ENCODE measurements around the gene ZMYND8. TPM values are rescaled to one million over a fixed set of nuclear protein-coding genes. Genes with fewer than 3 reads are reported as not detected.

Gene ZMYND8
- total RNA-seq, 1 experiment from 2014 or later: 53.1 TPM

DNA sequence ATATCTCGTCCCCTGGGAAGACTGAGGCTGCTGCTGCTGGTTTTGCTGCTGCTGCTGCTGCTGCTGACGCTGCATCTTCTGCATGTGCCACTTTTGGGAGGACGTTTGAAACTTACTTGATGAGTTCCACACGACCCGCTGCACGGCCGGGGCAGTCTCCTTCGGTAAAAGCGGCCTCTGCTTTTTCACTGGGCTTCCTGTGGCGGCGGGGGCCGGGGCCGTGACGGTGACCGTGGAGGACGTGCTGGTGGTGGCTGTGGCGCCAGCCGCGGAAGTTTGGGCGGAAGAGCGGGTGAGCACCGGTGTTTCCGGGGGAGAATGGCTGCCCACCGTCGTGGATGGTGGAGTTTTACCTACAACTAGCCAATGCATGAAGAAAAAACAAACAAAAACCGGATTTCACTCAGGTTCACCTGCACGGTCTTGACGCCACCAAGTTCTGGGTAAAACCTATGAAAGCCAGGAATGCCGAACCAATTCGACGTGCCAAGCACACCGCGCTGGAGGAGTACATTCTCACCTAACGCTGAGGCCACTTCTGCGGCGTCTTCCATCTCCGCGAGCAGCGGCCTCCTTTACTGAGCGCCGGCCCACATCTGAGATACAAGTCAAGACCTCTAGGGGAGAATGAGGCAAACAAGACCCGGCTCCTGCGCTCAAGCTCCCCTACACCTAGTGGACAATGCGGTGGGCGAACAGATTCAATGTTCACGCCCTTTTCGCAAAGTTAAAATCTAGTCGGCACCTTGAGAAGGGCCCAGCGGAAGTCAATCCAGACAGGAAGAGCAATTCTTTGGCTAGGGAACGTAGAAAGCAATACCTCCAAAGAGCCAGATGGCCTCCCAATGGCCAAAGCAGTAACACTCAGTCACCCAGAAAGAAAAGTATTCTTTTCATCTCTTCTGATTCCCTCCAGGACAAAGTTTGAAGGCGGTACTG, 117.5 kb downstream of the ZMYND8 start:
- BruUV-seq (replicated peaks): no TSS peak
- no peak overlapping the region for H3K4me3 Mint-ChIP-seq (ENCODE audit: low read depth, unreplicated experiment)
- peaks cover 49% of the 10 kb centered on the region for H3K36me3 Mint-ChIP-seq (ENCODE audit: insufficient read depth, unreplicated experiment)
- H3K27ac Mint-ChIP-seq (ENCODE audit: unreplicated experiment): no peak overlapping the region
- TF ChIP-seq, protein P1, sequence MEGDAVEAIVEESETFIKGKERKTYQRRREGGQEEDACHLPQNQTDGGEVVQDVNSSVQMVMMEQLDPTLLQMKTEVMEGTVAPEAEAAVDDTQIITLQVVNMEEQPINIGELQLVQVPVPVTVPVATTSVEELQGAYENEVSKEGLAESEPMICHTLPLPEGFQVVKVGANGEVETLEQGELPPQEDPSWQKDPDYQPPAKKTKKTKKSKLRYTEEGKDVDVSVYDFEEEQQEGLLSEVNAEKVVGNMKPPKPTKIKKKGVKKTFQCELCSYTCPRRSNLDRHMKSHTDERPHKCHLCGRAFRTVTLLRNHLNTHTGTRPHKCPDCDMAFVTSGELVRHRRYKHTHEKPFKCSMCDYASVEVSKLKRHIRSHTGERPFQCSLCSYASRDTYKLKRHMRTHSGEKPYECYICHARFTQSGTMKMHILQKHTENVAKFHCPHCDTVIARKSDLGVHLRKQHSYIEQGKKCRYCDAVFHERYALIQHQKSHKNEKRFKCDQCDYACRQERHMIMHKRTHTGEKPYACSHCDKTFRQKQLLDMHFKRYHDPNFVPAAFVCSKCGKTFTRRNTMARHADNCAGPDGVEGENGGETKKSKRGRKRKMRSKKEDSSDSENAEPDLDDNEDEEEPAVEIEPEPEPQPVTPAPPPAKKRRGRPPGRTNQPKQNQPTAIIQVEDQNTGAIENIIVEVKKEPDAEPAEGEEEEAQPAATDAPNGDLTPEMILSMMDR (IDR thresholded peaks at IDR 0.05; ENCODE audit: unreplicated experiment): no peak
- CTCF ChIA-PET: no interaction called here
- no peaks in the 10 kb centered on the region for H3K9me3 Mint-ChIP-seq (ENCODE audit: low read depth, unreplicated experiment)
- no peak for DNase-seq
- no peaks in the 10 kb centered on the region for H3K4me1 Mint-ChIP-seq (ENCODE audit: low read depth, unreplicated experiment)
- intact Hi-C loops (cut with micrococcal nuclease; ENCODE audit: unreplicated experiment): no loop called here
- H3K27me3 Mint-ChIP-seq (ENCODE audit: unreplicated experiment): no peaks in the 10 kb centered on the region

DNA sequence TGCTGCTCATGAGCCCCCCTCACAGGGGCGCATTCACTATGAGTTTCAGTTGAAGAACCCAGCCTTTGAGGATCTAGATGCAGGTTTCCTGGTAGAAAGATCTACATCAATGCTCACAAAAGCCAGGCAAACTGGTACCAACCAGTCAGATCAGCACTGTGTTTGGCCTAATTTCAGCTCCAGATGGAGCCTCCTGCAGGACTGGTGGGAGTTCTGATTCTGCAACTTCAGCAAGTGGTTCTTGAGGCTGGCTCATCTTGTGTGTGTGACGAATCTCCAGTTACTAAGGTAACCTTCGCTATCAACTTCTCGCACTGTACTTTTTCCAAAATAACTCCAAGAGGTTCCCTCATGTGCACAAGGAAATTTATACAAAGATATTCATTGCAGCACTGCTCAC, 118.8 kb downstream of the ZMYND8 start:
- H3K36me3 Mint-ChIP-seq (ENCODE audit: insufficient read depth, unreplicated experiment): peaks cover 56% of the 10 kb centered on the region
- BruUV-seq (replicated peaks): no TSS peak

DNA sequence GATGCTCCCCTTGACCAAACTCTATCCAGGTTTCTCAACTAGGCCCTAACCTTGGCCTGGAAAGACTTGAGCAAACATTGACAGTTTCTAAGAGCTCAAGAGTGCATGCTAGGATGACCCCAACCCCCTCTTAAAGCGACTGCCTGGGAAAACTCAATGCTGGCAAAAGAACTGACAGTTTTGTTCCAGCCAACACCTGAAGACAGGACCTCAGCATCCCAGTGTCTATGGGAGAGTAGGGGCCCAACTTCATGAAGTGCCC, 119.9 kb downstream of the ZMYND8 start:
- no peaks in the 10 kb centered on the region for H3K27me3 Mint-ChIP-seq (ENCODE audit: unreplicated experiment)
- H3K9me3 Mint-ChIP-seq (ENCODE audit: low read depth, unreplicated experiment): no peaks in the 10 kb centered on the region
- H3K4me3 Mint-ChIP-seq (ENCODE audit: low read depth, unreplicated experiment): no peak overlapping the region
- CTCF ChIA-PET: interaction anchor here (0.5 to 0.7 kb wide), 2 partner anchors 117 to 189 kb away, joined by 3 to 4 read pairs; no protein-coding TSS in a partner anchor
- no TSS peak for BruUV-seq (replicated peaks)
- H3K4me1 Mint-ChIP-seq (ENCODE audit: low read depth, unreplicated experiment): no peaks in the 10 kb centered on the region
- intact Hi-C loops (cut with micrococcal nuclease; ENCODE audit: unreplicated experiment): no loop called here
- no peak for DNase-seq
- H3K27ac Mint-ChIP-seq (ENCODE audit: unreplicated experiment): no peak overlapping the region
- H3K36me3 Mint-ChIP-seq (ENCODE audit: insufficient read depth, unreplicated experiment): peaks cover 64% of the 10 kb centered on the region
- TF ChIP-seq, protein P1 (IDR thresholded peaks at IDR 0.05; ENCODE audit: unreplicated experiment): no peak

More for the DNA sequence above, 118.8 kb downstream of the ZMYND8 start:
- TF ChIP-seq, protein P1 (IDR thresholded peaks at IDR 0.05; ENCODE audit: unreplicated experiment): no peak
- no peak overlapping the region for H3K4me3 Mint-ChIP-seq (ENCODE audit: low read depth, unreplicated experiment)
- CTCF ChIA-PET: no interaction called here
- no peaks in the 10 kb centered on the region for H3K4me1 Mint-ChIP-seq (ENCODE audit: low read depth, unreplicated experiment)
- intact Hi-C loops (cut with micrococcal nuclease; ENCODE audit: unreplicated experiment): no loop called here
- DNase-seq: no peak
- no peaks in the 10 kb centered on the region for H3K27me3 Mint-ChIP-seq (ENCODE audit: unreplicated experiment)
- H3K9me3 Mint-ChIP-seq (ENCODE audit: low read depth, unreplicated experiment): no peaks in the 10 kb centered on the region
- H3K27ac Mint-ChIP-seq (ENCODE audit: unreplicated experiment): no peak overlapping the region

DNA sequence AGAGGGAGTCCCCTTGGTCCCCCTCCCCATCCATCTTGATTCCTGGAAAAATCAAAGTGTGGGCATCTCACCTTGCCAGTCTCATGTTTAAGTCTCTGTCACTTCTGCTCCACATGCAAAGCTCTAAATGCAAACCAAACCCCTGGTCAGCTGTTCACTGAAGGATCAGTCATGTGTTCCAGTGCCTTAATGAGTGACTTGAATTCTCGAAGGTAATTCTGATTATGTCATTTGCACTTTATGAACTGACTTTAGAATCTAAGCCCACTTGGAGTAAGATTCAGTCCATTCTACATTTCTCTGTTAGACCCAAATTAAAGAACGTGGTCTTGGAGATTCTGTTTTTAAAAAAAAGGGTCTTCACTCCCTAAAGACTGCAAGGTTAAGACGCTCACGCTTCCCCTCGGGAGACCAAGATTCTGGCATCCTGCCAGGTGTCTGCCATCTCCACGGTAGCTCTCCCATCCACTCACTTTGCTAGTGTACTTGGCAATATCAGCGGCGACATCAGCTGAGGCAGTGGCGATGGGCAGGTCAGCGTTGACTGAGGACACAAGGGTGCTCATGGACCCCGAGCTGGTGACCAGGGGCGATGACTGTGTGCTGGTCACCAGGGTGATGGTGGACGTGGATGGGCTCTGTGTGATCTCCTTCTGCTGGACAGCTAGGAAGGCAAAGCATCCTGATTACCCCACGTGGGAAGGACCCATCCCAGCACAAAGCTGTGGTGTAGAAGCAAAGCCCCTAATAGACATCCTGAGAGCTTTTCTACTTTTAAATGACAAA, 120.5 kb downstream of the ZMYND8 start:
- Mint-ChIP-seq H3K4me1 (ENCODE audit: low read depth, unreplicated experiment) (no peaks in the 10 kb centered on the region), H3K9me3 (ENCODE audit: low read depth, unreplicated experiment) (no peaks in the 10 kb centered on the region), H3K4me3 (ENCODE audit: low read depth, unreplicated experiment) (no peak overlapping the region), H3K27me3 (ENCODE audit: unreplicated experiment) (no peaks in the 10 kb centered on the region), H3K27ac (ENCODE audit: unreplicated experiment) (no peak overlapping the region), H3K36me3 (ENCODE audit: insufficient read depth, unreplicated experiment) (peaks cover 64% of the 10 kb centered on the region)
- BruUV-seq (replicated peaks): no TSS peak
- CTCF ChIA-PET: interaction anchor here (0.5 to 1.0 kb wide), 2 partner anchors 40 to 117 kb away, joined by 3 read pairs; no protein-coding TSS in a partner anchor
- intact Hi-C loops (cut with micrococcal nuclease; ENCODE audit: unreplicated experiment): no loop called here
- no peak for DNase-seq
- TF ChIP-seq, protein P1 (IDR thresholded peaks at IDR 0.05; ENCODE audit: unreplicated experiment): no peak
